Measurements from ENCODE around the gene GCLC. TPM values are rescaled to one million over a fixed set of nuclear protein-coding genes. Genes with fewer than 3 reads are reported as not detected.
A peak's percentile ranks its signal among the peaks of the same experiment; 100 is the strongest.

The GCLC gene
- total and polyA plus RNA-seq, 4 donors = 13.2 to 40.0 (median 22.9) TPM

DNA sequence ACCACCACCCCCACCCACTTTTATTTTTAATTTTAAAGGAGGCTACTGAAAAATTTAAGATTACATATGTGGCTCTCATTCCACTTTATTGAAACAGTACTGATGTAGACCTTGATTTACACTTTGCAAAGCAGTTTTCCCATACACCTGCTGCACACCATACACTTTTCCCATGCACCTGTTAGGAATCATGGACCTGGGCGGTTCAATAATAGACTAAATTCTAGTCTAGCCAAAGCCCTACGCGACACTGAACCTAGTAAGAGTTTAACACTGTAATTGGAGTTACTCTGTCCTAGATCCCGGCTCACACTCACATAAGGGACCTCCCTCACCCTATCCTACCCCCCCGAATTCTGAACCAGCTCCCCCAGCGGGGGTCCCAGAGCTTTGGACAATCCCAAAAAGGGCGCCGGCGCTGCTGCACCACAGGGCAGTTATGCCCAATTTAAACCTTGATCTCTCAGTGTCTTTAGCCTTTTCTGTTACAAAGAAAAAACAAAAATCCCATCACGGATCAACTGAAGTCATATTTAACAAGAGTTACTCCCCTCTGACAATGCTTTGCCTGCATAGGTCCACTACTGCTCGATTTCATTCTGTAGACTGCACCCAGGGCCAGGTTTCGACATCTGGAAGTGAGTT, 2.4 kb upstream of the GCLC start:
- H3K9ac ChIP-seq (ENCODE audit: insufficient read depth in 1 of 2, low read length in 2 of 2) = peak overlapping the region in 1 of 2 donors; percentile 76
- peaks cover 10 to 22% (median 16%) of the 10 kb centered on the region in 5 donors for H3K4me1 ChIP-seq (ENCODE audit: control insufficient read depth in 5 of 5, insufficient read depth in 5 of 5, low read length in 5 of 5)
- peaks cover 0 to 3% (median 0%) of the 10 kb centered on the region in 3 donors for H3K27me3 ChIP-seq (ENCODE audit: control insufficient read depth in 3 of 3, insufficient read depth in 3 of 3, low read length in 2 of 3)
- H3K9me3 ChIP-seq (ENCODE audit: control insufficient read depth in 4 of 4, insufficient read depth in 3 of 4, low read length in 3 of 4) = peaks cover 0 to 3% (median 0%) of the 10 kb centered on the region in 4 donors
- peak overlapping the region; percentile 36 for H3K4me3 ChIP-seq
- H3K36me3 ChIP-seq (ENCODE audit: control insufficient read depth in 4 of 4, insufficient read depth in 4 of 4, low read length in 4 of 4) = no peaks in the 10 kb centered on the region
- TF ChIP-seq, protein P1, sequence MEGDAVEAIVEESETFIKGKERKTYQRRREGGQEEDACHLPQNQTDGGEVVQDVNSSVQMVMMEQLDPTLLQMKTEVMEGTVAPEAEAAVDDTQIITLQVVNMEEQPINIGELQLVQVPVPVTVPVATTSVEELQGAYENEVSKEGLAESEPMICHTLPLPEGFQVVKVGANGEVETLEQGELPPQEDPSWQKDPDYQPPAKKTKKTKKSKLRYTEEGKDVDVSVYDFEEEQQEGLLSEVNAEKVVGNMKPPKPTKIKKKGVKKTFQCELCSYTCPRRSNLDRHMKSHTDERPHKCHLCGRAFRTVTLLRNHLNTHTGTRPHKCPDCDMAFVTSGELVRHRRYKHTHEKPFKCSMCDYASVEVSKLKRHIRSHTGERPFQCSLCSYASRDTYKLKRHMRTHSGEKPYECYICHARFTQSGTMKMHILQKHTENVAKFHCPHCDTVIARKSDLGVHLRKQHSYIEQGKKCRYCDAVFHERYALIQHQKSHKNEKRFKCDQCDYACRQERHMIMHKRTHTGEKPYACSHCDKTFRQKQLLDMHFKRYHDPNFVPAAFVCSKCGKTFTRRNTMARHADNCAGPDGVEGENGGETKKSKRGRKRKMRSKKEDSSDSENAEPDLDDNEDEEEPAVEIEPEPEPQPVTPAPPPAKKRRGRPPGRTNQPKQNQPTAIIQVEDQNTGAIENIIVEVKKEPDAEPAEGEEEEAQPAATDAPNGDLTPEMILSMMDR (IDR thresholded peaks at IDR 0.05; ENCODE audit: control extremely low read depth, extremely low read depth) = no peak
- DNase-seq (no peak), ATAC-seq (ENCODE audit: insufficient read depth, low FRiP score) (peak; percentile 12)
- H3K27ac ChIP-seq (ENCODE audit: low read depth in 1 of 2, low read length in 1 of 2) = peak overlapping the region; percentile 43 to 62
- 13 to 19% methylated on average over 12 of the region's 12 CpGs for WGBS, 2 donors

DNA sequence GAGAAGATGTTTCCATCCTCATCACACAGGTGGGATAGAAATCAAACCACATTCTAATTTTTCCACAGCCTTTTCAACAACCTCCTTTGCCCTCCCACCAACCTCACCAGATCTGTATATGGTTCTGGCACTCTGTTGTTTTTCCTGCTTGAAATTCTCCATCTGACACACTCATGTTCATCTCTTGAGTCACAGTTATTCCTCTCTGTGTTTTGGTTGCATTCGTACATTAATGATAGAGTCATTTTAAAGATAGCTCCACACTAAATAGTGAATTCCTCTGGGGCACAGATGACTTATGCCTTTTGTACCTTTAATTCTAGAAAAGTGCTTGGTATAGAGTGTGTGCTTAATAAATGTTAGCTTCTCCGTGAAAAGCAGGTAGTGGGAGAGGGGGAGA, 1.4 kb upstream of the GCLC start:
- Histone ChIP-seq H3K4me3 (no peak overlapping the region), H3K36me3 (ENCODE audit: control insufficient read depth in 4 of 4, insufficient read depth in 4 of 4, low read length in 4 of 4) (no peaks in the 10 kb centered on the region), H3K4me1 (ENCODE audit: control insufficient read depth in 5 of 5, insufficient read depth in 5 of 5, low read length in 5 of 5) (peaks cover 10 to 22% (median 18%) of the 10 kb centered on the region in 5 donors), H3K27me3 (ENCODE audit: control insufficient read depth in 3 of 3, insufficient read depth in 3 of 3, low read length in 2 of 3) (peaks cover 0 to 3% (median 0%) of the 10 kb centered on the region in 3 donors), H3K27ac (ENCODE audit: low read depth in 1 of 2, low read length in 1 of 2) (no peak overlapping the region), H3K9me3 (ENCODE audit: control insufficient read depth in 4 of 4, insufficient read depth in 3 of 4, low read length in 3 of 4) (peaks cover 0 to 3% (median 0%) of the 10 kb centered on the region in 4 donors), H3K9ac (ENCODE audit: insufficient read depth in 1 of 2, low read length in 2 of 2) (no peak overlapping the region)
- ATAC-seq (ENCODE audit: insufficient read depth, low FRiP score) (no peak), DNase-seq (no peak)
- TF ChIP-seq, protein P1 (IDR thresholded peaks at IDR 0.05; ENCODE audit: control extremely low read depth, extremely low read depth) = no peak
- WGBS, 2 donors = 78 to 91% methylated on average over 2 of the region's 2 CpGs

DNA sequence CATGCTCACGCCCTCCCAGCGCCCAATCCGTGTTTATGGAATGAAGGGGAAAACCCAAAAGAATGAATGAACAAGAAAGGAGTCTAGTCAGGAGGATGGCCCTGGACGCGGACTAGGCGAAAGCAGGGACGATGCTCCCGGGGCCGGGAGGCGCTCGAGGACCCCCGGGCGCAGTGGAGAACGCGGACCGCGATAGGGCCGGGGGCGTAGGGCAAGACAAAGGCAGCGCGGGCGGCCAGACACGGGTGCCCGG, 758 bp downstream of the GCLC start:
- Histone ChIP-seq H3K27me3 (ENCODE audit: control insufficient read depth in 3 of 3, insufficient read depth in 3 of 3, low read length in 2 of 3) (peaks cover 0 to 3% (median 0%) of the 10 kb centered on the region in 3 donors), H3K9me3 (ENCODE audit: control insufficient read depth in 4 of 4, insufficient read depth in 3 of 4, low read length in 3 of 4) (peaks cover 0 to 3% (median 0%) of the 10 kb centered on the region in 4 donors), H3K4me3 (peak overlapping the region; percentile 82), H3K27ac (ENCODE audit: low read depth in 1 of 2, low read length in 1 of 2) (peak overlapping the region; percentile 93 to 99), H3K4me1 (ENCODE audit: control insufficient read depth in 5 of 5, insufficient read depth in 5 of 5, low read length in 5 of 5) (peaks cover 10 to 25% (median 20%) of the 10 kb centered on the region in 5 donors), H3K9ac (ENCODE audit: insufficient read depth in 1 of 2, low read length in 2 of 2) (peak overlapping the region in 1 of 2 donors; percentile 58), H3K36me3 (ENCODE audit: control insufficient read depth in 4 of 4, insufficient read depth in 4 of 4, low read length in 4 of 4) (no peaks in the 10 kb centered on the region)
- DNase-seq (no peak), ATAC-seq (ENCODE audit: insufficient read depth, low FRiP score) (no peak)
- WGBS, 2 donors = 0 to 2% methylated on average over 24 of the region's 24 CpGs
- TF ChIP-seq, protein P1 (IDR thresholded peaks at IDR 0.05; ENCODE audit: control extremely low read depth, extremely low read depth) = no peak
